GM19099 (cell line): ENCODE results near the gene SOX5.

ENCODE experiments used
- POLR2A ChIP-seq: IDR thresholded peaks from 3 replicates; pipeline ENCODE4 v1.6.1; 2011; ENCODE audit warnings: low read depth; ENCODE audit not compliant: insufficient read length; ENCODE audit errors: extremely low read depth

SOX5 gene

GRCh38 chr12:23885394-23885793 lies 64.1 kb downstream of the SOX5 start:
- no peak for TF ChIP-seq POLR2A

- TF ChIP-seq POLR2A: no peak
These were observed 64.6 kb downstream of the SOX5 start for GRCh38 chr12:23884909-23885308.

- TF ChIP-seq POLR2A: no peak
These were observed 68.5 kb downstream of the SOX5 start for GRCh38 chr12:23880988-23881387.

GRCh38 chr12:23867794-23868193 lies 81.7 kb downstream of the SOX5 start:
- no peak for TF ChIP-seq POLR2A

- no peak for TF ChIP-seq POLR2A
These were observed 86.8 kb downstream of the SOX5 start for GRCh38 chr12:23862701-23863100.

- TF ChIP-seq POLR2A: no peak
These were observed 89.5 kb downstream of the SOX5 start for GRCh38 chr12:23860019-23860418.

GRCh38 chr12:23857178-23857577 lies 92.3 kb downstream of the SOX5 start:
- no peak for TF ChIP-seq POLR2A

- TF ChIP-seq POLR2A: no peak
These were observed 93.7 kb downstream of the SOX5 start for GRCh38 chr12:23855813-23856212.

- TF ChIP-seq POLR2A: no peak
These were observed 94.9 kb downstream of the SOX5 start for GRCh38 chr12:23854598-23854997.

- TF ChIP-seq POLR2A: no peak
These were observed 95.8 kb downstream of the SOX5 start for GRCh38 chr12:23853640-23854039.

- TF ChIP-seq POLR2A: no peak
These were observed 97.9 kb downstream of the SOX5 start for GRCh38 chr12:23851602-23852001.

GRCh38 chr12:23847857-23848256 lies 101.6 kb downstream of the SOX5 start:
- no peak for TF ChIP-seq POLR2A

GRCh38 chr12:23843958-23844357 lies 105.5 kb downstream of the SOX5 start:
- TF ChIP-seq POLR2A: no peak

- no peak for TF ChIP-seq POLR2A
These were observed 115.4 kb downstream of the SOX5 start for GRCh38 chr12:23834076-23834475.

GRCh38 chr12:23831739-23832138 lies 117.7 kb downstream of the SOX5 start:
- TF ChIP-seq POLR2A: no peak

GRCh38 chr12:23830210-23830609 lies 119.3 kb downstream of the SOX5 start:
- TF ChIP-seq POLR2A: no peak

- no peak for TF ChIP-seq POLR2A
These were observed 122.1 kb downstream of the SOX5 start for GRCh38 chr12:23827353-23827752.
